ENCODE data around the gene PLPP4.

The PLPP4 gene

GRCh38 chr10:120508393-120508792 is 51.4 kb downstream of the PLPP4 start:
- peak; percentile 78; the same call in 2 of the 3 replicates for ATAC-seq (ENCODE audit: insufficient read depth, low read depth)
- Histone ChIP-seq H4K20me1 (ENCODE audit: insufficient read depth, low read length) (no peaks in the 10 kb centered on the region), H3K9ac (ENCODE audit: low read depth, low read length) (no peak overlapping the region), H3K4me2 (ENCODE audit: insufficient read depth, low read length) (no peak overlapping the region), H3K79me2 (ENCODE audit: insufficient read depth, low read length) (no peaks in the 10 kb centered on the region), H3K9me3 (ENCODE audit: insufficient read depth, low read length, severe bottlenecking) (no peaks in the 10 kb centered on the region), H3K4me1 (ENCODE audit: insufficient read depth, low read length) (no peaks in the 10 kb centered on the region), H3K36me3 (ENCODE audit: insufficient read depth, low read length) (no peaks in the 10 kb centered on the region), H3K4me3 (ENCODE audit: low read depth in 1 of 2, low read length in 2 of 2) (no peak overlapping the region), H3K27ac (ENCODE audit: low read length) (no peak overlapping the region), H3K27me3 (ENCODE audit: insufficient read depth, low read length, poor library complexity) (no peaks in the 10 kb centered on the region), H2AFZ (ENCODE audit: low read depth, low read length) (no peak overlapping the region)
- no peak for TF ChIP-seq CTCF (IDR thresholded peaks at IDR 0.05; ENCODE audit: borderline replicate concordance, extremely low read depth, low read length, poor library complexity, severe bottlenecking)
- no peak for TF ChIP-seq EZH2 (IDR thresholded peaks at IDR 0.05; ENCODE audit: borderline replicate concordance, low read depth, low read length, severe bottlenecking)
- peak; percentile 51 for DNase-seq

- no peaks in the 10 kb centered on the region for H3K9me3 ChIP-seq (ENCODE audit: insufficient read depth, low read length, severe bottlenecking)
- no peak overlapping the region for H3K4me3 ChIP-seq (ENCODE audit: low read depth in 1 of 2, low read length in 2 of 2)
- no peak overlapping the region for H2AFZ ChIP-seq (ENCODE audit: low read depth, low read length)
- no peak for TF ChIP-seq EZH2 (IDR thresholded peaks at IDR 0.05; ENCODE audit: borderline replicate concordance, low read depth, low read length, severe bottlenecking)
- no peak for TF ChIP-seq CTCF (IDR thresholded peaks at IDR 0.05; ENCODE audit: borderline replicate concordance, extremely low read depth, low read length, poor library complexity, severe bottlenecking)
- no peak for DNase-seq
- H3K27me3 ChIP-seq (ENCODE audit: insufficient read depth, low read length, poor library complexity): no peaks in the 10 kb centered on the region
- H3K4me2 ChIP-seq (ENCODE audit: insufficient read depth, low read length): no peak overlapping the region
- no peak overlapping the region for H3K9ac ChIP-seq (ENCODE audit: low read depth, low read length)
- H3K27ac ChIP-seq (ENCODE audit: low read length): no peak overlapping the region
- no peaks in the 10 kb centered on the region for H3K79me2 ChIP-seq (ENCODE audit: insufficient read depth, low read length)
- H3K4me1 ChIP-seq (ENCODE audit: insufficient read depth, low read length): no peaks in the 10 kb centered on the region
- no peak for ATAC-seq (ENCODE audit: insufficient read depth, low read depth)
- no peaks in the 10 kb centered on the region for H4K20me1 ChIP-seq (ENCODE audit: insufficient read depth, low read length)
- H3K36me3 ChIP-seq (ENCODE audit: insufficient read depth, low read length): no peaks in the 10 kb centered on the region
Measured at GRCh38 chr10:120508966-120509365, 51.9 kb downstream of the PLPP4 start.

GRCh38 chr10:120511165-120511564 is 54.1 kb downstream of the PLPP4 start:
- no peak overlapping the region for H2AFZ ChIP-seq (ENCODE audit: low read depth, low read length)
- no peaks in the 10 kb centered on the region for H3K9me3 ChIP-seq (ENCODE audit: insufficient read depth, low read length, severe bottlenecking)
- no peaks in the 10 kb centered on the region for H3K4me1 ChIP-seq (ENCODE audit: insufficient read depth, low read length)
- no peak overlapping the region for H3K4me3 ChIP-seq (ENCODE audit: low read depth in 1 of 2, low read length in 2 of 2)
- H4K20me1 ChIP-seq (ENCODE audit: insufficient read depth, low read length): no peaks in the 10 kb centered on the region
- no peaks in the 10 kb centered on the region for H3K79me2 ChIP-seq (ENCODE audit: insufficient read depth, low read length)
- ATAC-seq (ENCODE audit: insufficient read depth, low read depth) (no peak), DNase-seq (no peak)
- TF ChIP-seq CTCF (IDR thresholded peaks at IDR 0.05; ENCODE audit: borderline replicate concordance, extremely low read depth, low read length, poor library complexity, severe bottlenecking) (no peak), EZH2 (IDR thresholded peaks at IDR 0.05; ENCODE audit: borderline replicate concordance, low read depth, low read length, severe bottlenecking) (no peak)
- no peaks in the 10 kb centered on the region for H3K27me3 ChIP-seq (ENCODE audit: insufficient read depth, low read length, poor library complexity)
- H3K36me3 ChIP-seq (ENCODE audit: insufficient read depth, low read length): no peaks in the 10 kb centered on the region
- H3K27ac ChIP-seq (ENCODE audit: low read length): no peak overlapping the region
- H3K4me2 ChIP-seq (ENCODE audit: insufficient read depth, low read length): no peak overlapping the region
- no peak overlapping the region for H3K9ac ChIP-seq (ENCODE audit: low read depth, low read length)

- Histone ChIP-seq H3K27ac (ENCODE audit: low read length) (no peak overlapping the region), H3K79me2 (ENCODE audit: insufficient read depth, low read length) (no peaks in the 10 kb centered on the region), H3K4me1 (ENCODE audit: insufficient read depth, low read length) (no peaks in the 10 kb centered on the region), H3K9me3 (ENCODE audit: insufficient read depth, low read length, severe bottlenecking) (no peaks in the 10 kb centered on the region), H3K9ac (ENCODE audit: low read depth, low read length) (no peak overlapping the region), H4K20me1 (ENCODE audit: insufficient read depth, low read length) (no peaks in the 10 kb centered on the region), H3K36me3 (ENCODE audit: insufficient read depth, low read length) (no peaks in the 10 kb centered on the region), H3K4me3 (ENCODE audit: low read depth in 1 of 2, low read length in 2 of 2) (no peak overlapping the region), H3K27me3 (ENCODE audit: insufficient read depth, low read length, poor library complexity) (no peaks in the 10 kb centered on the region), H3K4me2 (ENCODE audit: insufficient read depth, low read length) (no peak overlapping the region), H2AFZ (ENCODE audit: low read depth, low read length) (no peak overlapping the region)
- DNase-seq (no peak), ATAC-seq (ENCODE audit: insufficient read depth, low read depth) (no peak)
- TF ChIP-seq CTCF (IDR thresholded peaks at IDR 0.05; ENCODE audit: borderline replicate concordance, extremely low read depth, low read length, poor library complexity, severe bottlenecking): no peak
- no peak for TF ChIP-seq EZH2 (IDR thresholded peaks at IDR 0.05; ENCODE audit: borderline replicate concordance, low read depth, low read length, severe bottlenecking)
Measured at GRCh38 chr10:120513307-120513796, 56.3 kb downstream of the PLPP4 start.

Data from DND-41 (cell line).